GM18870 (cell line): ENCODE results near the gene POSTN.
"Not testable (repeated sequence)": the region's sequence is repeated elsewhere in the genome, so short reads cannot be mapped to it uniquely, and the experiment has no call there.

Source experiments
- ATAC-seq: cut with Tn5 transposase; IDR thresholded peaks from one replicate; pipeline ENCODE4 v1.9.1; 2021; ENCODE audit warnings: moderate library complexity; ENCODE audit not compliant: unreplicated experiment

POSTN gene

GRCh38 chr13:37596805-37597204 lies 1.8 kb downstream of the POSTN start:
- no peak for ATAC-seq

- no peak for ATAC-seq
Observed at GRCh38 chr13:37595162-37595561, 3.4 kb downstream of the POSTN start.

- no peak for ATAC-seq
Observed at GRCh38 chr13:37594550-37594949, 4.0 kb downstream of the POSTN start.

- ATAC-seq: not testable (repeated sequence)
Observed at GRCh38 chr13:37589381-37589780, 9.2 kb downstream of the POSTN start.

- ATAC-seq: no peak
Observed at GRCh38 chr13:37587236-37587635, 11.3 kb downstream of the POSTN start.

GRCh38 chr13:37586164-37586563 lies 12.4 kb downstream of the POSTN start:
- no peak for ATAC-seq

GRCh38 chr13:37585541-37585940 lies 13.0 kb downstream of the POSTN start:
- ATAC-seq: no peak

- ATAC-seq: no peak
Observed at GRCh38 chr13:37576601-37577000, 22.0 kb downstream of the POSTN start.

GRCh38 chr13:37565425-37565824 lies 33.1 kb downstream of the POSTN start:
- ATAC-seq: no peak

- no peak for ATAC-seq
Observed at GRCh38 chr13:37561031-37561430, 37.5 kb downstream of the POSTN start.

GRCh38 chr13:37560526-37560925 lies 38.0 kb downstream of the POSTN start:
- ATAC-seq: no peak

- not testable (repeated sequence) for ATAC-seq
Observed at GRCh38 chr13:37558766-37559165, 39.8 kb downstream of the POSTN start.

GRCh38 chr13:37546087-37546486 lies 52.5 kb downstream of the POSTN start:
- ATAC-seq: no peak

GRCh38 chr13:37544995-37545394 lies 53.6 kb downstream of the POSTN start:
- no peak for ATAC-seq

GRCh38 chr13:37539976-37540605 lies 58.5 kb downstream of the POSTN start:
- no peak for ATAC-seq

GRCh38 chr13:37539170-37539569 lies 59.4 kb downstream of the POSTN start:
- no peak for ATAC-seq

- ATAC-seq: no peak
Observed at GRCh38 chr13:37535501-37535900, 63.1 kb downstream of the POSTN start.

- no peak for ATAC-seq
Observed at GRCh38 chr13:37534676-37535075, 63.9 kb downstream of the POSTN start.

GRCh38 chr13:37534181-37534580 lies 64.4 kb downstream of the POSTN start:
- no peak for ATAC-seq

GRCh38 chr13:37531049-37531448 lies 67.5 kb downstream of the POSTN start:
- no peak for ATAC-seq

GRCh38 chr13:37529751-37530385 lies 68.7 kb downstream of the POSTN start:
- ATAC-seq: no peak

- ATAC-seq: no peak
Observed at GRCh38 chr13:37526710-37527473, 71.7 kb downstream of the POSTN start.
